Esophagus muscularis mucosa (tissue), 3 donors: ENCODE results near the gene INHBA.

Source experiments
- CTCF ChIP-seq, 3 experiments: fragments of 200-600 bp in 2 of 3; fragments of 450-650 bp in 1 of 3; sonication (generic) in 2 of 3; IDR thresholded peaks; one replicate each; pipeline ENCODE4 v1.5.1; 2017 to 2019; ENCODE audit warnings: antibody characterized with exemption in 3 of 3, mild to moderate bottlenecking in 2 of 3, moderate library complexity in 1 of 3
- POLR2A ChIP-seq: fragments of 450-650 bp; IDR thresholded peaks from one replicate; pipeline ENCODE4 v1.6.1; 2017; ENCODE audit warnings: antibody characterized with exemption, moderate library complexity, mild to moderate bottlenecking, low read depth
- POLR2AphosphoS5 ChIP-seq, 2 donors: sonication (generic); formaldehyde crosslinking; IDR thresholded peaks; one replicate each; pipeline ENCODE4 v1.6.1; 2017; ENCODE audit warnings: antibody characterized with exemption in 2 of 2

- no peak for TF ChIP-seq POLR2A
- TF ChIP-seq CTCF (IDR thresholded peaks at IDR 0.05) = no peak
- no peak for TF ChIP-seq POLR2AphosphoS5 (IDR thresholded peaks at IDR 0.05)
These were observed 13.8 kb upstream of the INHBA start for GRCh38 chr7:41716691-41717090.
